ENCODE measurements around the gene TCF4.

Gene TCF4

DNA sequence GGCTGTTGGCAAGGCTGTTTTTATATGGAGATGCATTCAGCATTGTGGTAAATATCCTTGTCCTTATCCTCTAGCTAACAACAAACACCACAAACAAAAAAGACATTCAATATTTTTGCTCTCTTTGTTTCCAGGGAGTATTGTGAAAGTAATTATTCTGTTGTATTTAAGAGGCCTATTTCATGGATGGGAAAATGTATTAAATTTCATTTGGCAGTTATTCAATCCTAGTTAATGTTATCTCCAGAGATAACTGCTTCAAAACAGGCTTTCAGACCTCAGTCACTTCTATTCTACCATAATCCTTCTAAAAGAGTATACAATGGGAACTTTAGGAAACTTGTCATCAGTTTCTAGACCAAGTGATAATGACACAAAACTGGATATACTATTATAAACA is 348.3 kb downstream of the TCF4 start:
- DNase-seq (ENCODE audit: low spot score), result no peak
- Histone ChIP-seq H3K27ac (no peak overlapping the region), H3K4me3 (no peak overlapping the region)
- TF ChIP-seq, protein P1, sequence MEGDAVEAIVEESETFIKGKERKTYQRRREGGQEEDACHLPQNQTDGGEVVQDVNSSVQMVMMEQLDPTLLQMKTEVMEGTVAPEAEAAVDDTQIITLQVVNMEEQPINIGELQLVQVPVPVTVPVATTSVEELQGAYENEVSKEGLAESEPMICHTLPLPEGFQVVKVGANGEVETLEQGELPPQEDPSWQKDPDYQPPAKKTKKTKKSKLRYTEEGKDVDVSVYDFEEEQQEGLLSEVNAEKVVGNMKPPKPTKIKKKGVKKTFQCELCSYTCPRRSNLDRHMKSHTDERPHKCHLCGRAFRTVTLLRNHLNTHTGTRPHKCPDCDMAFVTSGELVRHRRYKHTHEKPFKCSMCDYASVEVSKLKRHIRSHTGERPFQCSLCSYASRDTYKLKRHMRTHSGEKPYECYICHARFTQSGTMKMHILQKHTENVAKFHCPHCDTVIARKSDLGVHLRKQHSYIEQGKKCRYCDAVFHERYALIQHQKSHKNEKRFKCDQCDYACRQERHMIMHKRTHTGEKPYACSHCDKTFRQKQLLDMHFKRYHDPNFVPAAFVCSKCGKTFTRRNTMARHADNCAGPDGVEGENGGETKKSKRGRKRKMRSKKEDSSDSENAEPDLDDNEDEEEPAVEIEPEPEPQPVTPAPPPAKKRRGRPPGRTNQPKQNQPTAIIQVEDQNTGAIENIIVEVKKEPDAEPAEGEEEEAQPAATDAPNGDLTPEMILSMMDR (IDR thresholded peaks at IDR 0.05), result no peak

DNA sequence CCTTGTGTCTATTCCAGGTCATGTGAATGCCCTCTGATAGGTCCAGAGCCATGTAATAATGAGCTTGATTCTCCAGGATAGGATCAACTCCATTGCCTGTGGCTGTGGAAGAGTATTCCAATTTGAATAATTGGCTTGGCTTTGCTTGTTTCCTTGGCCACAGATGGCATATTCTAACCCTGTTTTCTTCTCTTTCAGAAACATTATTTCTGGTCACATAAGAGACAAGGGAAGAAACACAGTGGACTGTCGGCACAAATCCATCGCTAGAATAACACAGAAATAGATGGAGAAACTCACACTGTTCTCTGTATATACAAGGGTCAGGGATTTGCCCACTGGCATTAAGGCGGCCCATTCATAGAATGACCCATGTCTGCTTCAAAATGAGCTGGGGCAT is 350.3 kb downstream of the TCF4 start:
- TF ChIP-seq, protein P1 (IDR thresholded peaks at IDR 0.05), result no peak
- no peak for DNase-seq (ENCODE audit: low spot score)
- peak overlapping the region in 1 of 2 donors; percentile 9 for H3K27ac ChIP-seq
- no peak overlapping the region for H3K4me3 ChIP-seq

DNA sequence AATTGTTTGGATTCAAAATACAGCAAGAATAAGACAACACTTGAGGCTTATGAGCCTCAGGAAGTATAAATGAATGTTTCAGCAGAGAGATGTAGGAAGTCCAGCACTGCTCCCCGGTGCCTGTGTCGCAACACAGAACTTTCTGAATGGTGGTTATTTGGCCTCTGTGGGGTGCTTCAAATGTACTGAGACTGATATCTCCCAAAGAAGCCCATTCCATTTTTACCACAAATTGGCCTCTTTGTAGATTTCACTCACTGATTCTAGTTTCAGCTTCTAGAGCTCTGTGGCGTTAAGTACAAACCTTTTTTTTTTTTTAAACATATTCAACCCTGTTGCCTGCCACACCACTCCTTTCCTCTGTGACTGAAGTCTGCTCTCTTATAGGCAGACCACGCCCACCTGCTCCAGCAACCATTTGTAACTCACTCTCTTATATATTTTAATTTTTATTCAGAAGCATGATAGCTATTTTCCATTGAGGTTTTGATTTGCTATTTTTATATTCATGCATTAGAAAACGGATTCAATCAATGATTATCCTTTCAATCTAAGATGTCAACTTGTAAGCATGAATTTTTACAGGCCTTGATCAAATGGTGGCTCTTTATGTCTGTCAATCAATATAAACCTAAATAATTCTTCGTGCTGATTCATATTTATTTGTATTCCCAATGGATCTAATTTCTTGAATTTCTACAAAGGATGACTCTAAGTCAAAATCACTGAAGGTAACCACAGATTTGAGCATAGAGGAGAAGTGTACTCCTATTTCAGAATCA is 351.7 kb downstream of the TCF4 start:
- DNase-seq (ENCODE audit: low spot score), result no peak
- TF ChIP-seq, protein P1 (IDR thresholded peaks at IDR 0.05), result no peak
- H3K4me3 ChIP-seq, result no peak overlapping the region
- H3K27ac ChIP-seq, result no peak overlapping the region

DNA sequence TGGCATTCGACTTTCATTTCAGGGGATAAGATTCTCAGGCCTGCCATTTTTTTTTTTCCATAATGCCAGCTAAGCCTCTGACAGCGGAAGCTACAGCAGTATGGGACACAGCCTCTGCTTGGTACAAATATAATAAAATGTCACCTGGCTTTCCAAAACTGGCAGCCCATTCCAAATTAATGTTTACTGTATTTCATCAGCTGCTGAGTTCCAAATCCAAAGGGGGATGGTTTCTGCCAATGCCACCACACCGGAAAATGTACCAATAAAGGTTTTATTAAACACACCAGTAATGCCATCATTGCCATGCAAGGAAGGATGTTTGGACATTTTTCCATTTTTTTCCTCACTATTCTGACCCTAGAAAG is 352.9 kb downstream of the TCF4 start:
- Histone ChIP-seq H3K4me3 (no peak overlapping the region), H3K27ac (peak overlapping the region in 1 of 2 donors; percentile 43)
- no peak for DNase-seq (ENCODE audit: low spot score)
- TF ChIP-seq, protein P1 (IDR thresholded peaks at IDR 0.05), result no peak

DNA sequence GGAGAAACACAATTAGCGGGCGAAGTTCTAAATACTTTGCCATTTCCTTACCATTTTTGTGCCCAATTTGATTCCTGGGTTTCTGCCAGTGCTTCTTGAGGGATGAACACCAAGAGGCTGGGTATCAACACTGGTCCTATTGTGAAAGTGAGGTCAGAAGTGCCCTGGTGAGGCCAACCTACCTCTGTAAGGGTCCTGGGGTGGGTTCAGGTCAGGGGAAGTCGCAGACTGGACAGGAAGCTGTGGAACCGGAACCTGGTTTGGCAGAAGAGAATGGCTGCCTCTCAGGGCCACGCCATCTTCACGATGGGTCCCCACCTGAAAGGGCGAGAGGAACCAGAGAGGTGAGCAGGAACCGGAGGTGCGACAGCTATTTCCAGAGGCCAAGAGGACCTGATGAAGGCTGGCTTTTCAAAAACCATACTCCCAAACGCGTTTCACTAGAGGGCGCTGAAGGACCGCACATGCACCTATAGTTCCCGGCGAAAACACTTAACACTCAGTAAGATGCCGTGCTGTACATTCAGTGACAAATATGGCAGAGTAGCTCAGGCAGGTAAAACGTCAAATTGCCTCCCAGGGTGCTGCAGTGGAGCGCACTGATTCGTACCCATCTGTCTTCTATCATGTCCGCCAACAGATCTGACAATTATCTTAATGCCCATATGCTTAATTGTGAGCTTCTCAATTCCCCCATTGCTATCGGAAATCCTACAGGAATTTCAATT is 353.5 kb downstream of the TCF4 start:
- no peak overlapping the region for H3K4me3 ChIP-seq
- TF ChIP-seq, protein P1 (IDR thresholded peaks at IDR 0.05), result peak; percentile 77
- H3K27ac ChIP-seq, result peak overlapping the region in 1 of 2 donors; percentile 43
- DNase-seq (ENCODE audit: low spot score), result peak; percentile 80

DNA sequence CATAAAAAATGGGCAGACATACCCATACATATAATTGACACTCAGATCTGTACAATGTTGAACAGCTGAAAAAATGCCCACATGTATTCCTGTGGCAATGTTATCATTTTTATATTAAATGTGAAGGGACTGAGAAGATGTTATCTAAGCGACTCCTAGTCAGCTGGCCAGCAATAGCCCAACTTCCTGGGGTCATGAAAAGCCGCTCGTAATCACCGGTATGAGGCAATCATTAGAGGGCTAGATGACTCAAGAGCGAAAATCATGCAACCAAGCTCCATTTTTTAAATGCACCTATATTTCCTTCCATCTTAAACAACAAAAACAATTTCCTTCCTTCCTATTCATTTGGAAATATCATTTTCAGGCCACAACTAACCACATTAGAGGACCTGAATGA is 354.1 kb downstream of the TCF4 start:
- H3K4me3 ChIP-seq, result no peak overlapping the region
- no peak for DNase-seq (ENCODE audit: low spot score)
- TF ChIP-seq, protein P1 (IDR thresholded peaks at IDR 0.05), result no peak
- H3K27ac ChIP-seq, result peak overlapping the region in 1 of 2 donors; percentile 43

DNA sequence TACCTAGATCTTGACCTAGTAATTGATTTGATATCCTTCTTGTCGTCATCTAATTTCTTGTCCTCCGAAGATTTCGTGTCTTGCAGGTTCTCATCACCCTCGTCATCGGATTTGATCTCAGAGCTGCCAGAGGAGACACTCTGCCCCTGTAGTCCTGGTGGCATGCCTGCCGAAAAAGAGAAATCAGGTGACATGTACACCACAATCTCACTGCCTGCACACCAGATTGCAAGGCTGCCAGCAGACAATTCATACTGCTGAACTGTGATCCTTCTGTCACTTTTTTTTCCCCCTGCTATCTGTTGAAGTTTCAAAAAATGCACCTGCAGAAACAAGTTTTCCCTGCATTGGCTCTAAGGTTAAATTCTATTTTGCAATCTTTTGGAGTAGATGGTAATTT is 355.5 kb downstream of the TCF4 start:
- Histone ChIP-seq H3K27ac (no peak overlapping the region), H3K4me3 (no peak overlapping the region)
- DNase-seq (ENCODE audit: low spot score), result no peak
- TF ChIP-seq, protein P1 (IDR thresholded peaks at IDR 0.05), result no peak

All from coronary artery (tissue), 2 donors.